H1 (cell line): Measurements from ENCODE around the gene FAH. TPM values are rescaled to one million over a fixed set of nuclear protein-coding genes. Genes with fewer than 3 reads are reported as not detected.

Experiments
- CTCF ChIA-PET: fragments of 300-600 bp; sonication (Branson Sonifier 250); formaldehyde crosslinking; loops from one replicate; lab custom pipeline; 2021; ENCODE audit not compliant: partially characterized antibody; lab: Charles Lee
- POLR2A ChIA-PET: fragments of 300-600 bp; sonication (Branson Sonifier 250); formaldehyde crosslinking; loops from one replicate; lab custom pipeline; 2021; ENCODE audit warnings: inconsistent platforms; ENCODE audit not compliant: partially characterized antibody; lab: Charles Lee
- DNase-seq, 2 experiments: peaks; one replicate each; pipeline versions ENCODE4 v3.0.0 to v3.0.0-alpha.2; 2010 to 2022; ENCODE audit warnings: low spot score in 2 of 2, low read depth in 1 of 2, mixed read lengths in 1 of 2
- FAIRE-seq: peaks from 2 replicates; lab custom pipeline; 2011; peaks lifted over from hg19 to GRCh38; lab: Jason Lieb, UNC
- H2AFZ ChIP-seq: 2 replicates; pipeline ENCODE4 v1.8.1; 2012; ENCODE audit warnings: low read length, inconsistent platforms
- H2AK5ac ChIP-seq: 2 replicates; pipeline ENCODE4 v1.6.1; 2013; ENCODE audit warnings: low read depth, low read length
- H2BK120ac ChIP-seq: replicated peaks from 2 replicates; pipeline ENCODE3; 2013; ENCODE audit warnings: low read depth, low read length, inconsistent platforms
- H2BK12ac ChIP-seq: 2 replicates; pipeline ENCODE4 v1.6.1; 2013; ENCODE audit warnings: low read depth, low read length
- H2BK15ac ChIP-seq: 2 replicates; pipeline ENCODE4 v1.6.1; 2013; ENCODE audit warnings: low read length
- H2BK20ac ChIP-seq: 2 replicates; pipeline ENCODE4 v1.6.1; 2013; ENCODE audit warnings: low read length
- H2BK5ac ChIP-seq: 2 replicates; pipeline ENCODE4 v1.6.1; 2013; ENCODE audit warnings: low read depth, low read length
- H3K14ac ChIP-seq: 2 replicates; pipeline ENCODE4 v1.6.1; 2013; ENCODE audit warnings: inconsistent platforms; ENCODE audit not compliant: insufficient read length
- H3K18ac ChIP-seq: 2 replicates; pipeline ENCODE4 v1.6.1; 2013; ENCODE audit warnings: low read length; ENCODE audit errors: extremely low read depth
- H3K23ac ChIP-seq: 2 replicates; pipeline ENCODE4 v1.6.1; 2013; ENCODE audit warnings: inconsistent platforms; ENCODE audit not compliant: insufficient read length
- H3K23me2 ChIP-seq: 2 replicates; pipeline ENCODE4 v1.6.1; 2013; ENCODE audit warnings: low read depth, low read length
- H3K27ac ChIP-seq: 2 replicates; pipeline ENCODE4 v1.6.1; 2011; ENCODE audit warnings: low read depth, low read length, inconsistent platforms
- H3K27me3 ChIP-seq, 4 experiments: replicated peaks in 1 of 4; 1 replicate in 1 of 4; 2 replicates in 3 of 4; pipeline versions ENCODE4 v1.6.1 to v1.8.1; 2011 to 2013; ENCODE audit warnings: low read length in 3 of 4, mild to moderate bottlenecking in 3 of 4, inconsistent platforms in 2 of 4, mixed read lengths in 2 of 4, moderate library complexity in 1 of 4; ENCODE audit not compliant: control insufficient read depth in 3 of 4, insufficient read depth in 3 of 4; ENCODE audit errors: extremely low read depth in 1 of 4
- H3K36me3 ChIP-seq, 4 experiments: 2 replicates each; pipeline versions ENCODE4 v1.6.1 to v1.8.1; 2011 to 2013; ENCODE audit warnings: mild to moderate bottlenecking in 4 of 4, low read length in 3 of 4, moderate library complexity in 2 of 4, control low read depth in 1 of 4, inconsistent platforms in 1 of 4; ENCODE audit not compliant: insufficient read depth in 4 of 4, control insufficient read depth in 2 of 4
- H3K4ac ChIP-seq: replicated peaks from 2 replicates; pipeline ENCODE3; 2013; ENCODE audit warnings: low read length, low read depth, mixed read lengths, inconsistent platforms; ENCODE audit not compliant: insufficient read length
- H3K4me1 ChIP-seq, 4 experiments: replicated peaks in 1 of 4; 1 replicate in 1 of 4; 2 replicates in 3 of 4; pipeline versions ENCODE4 v1.6.1 to v1.8.1; 2011 to 2013; ENCODE audit warnings: low read length in 3 of 4, inconsistent platforms in 2 of 4, mixed read lengths in 1 of 4; ENCODE audit not compliant: insufficient read depth in 4 of 4, control insufficient read depth in 3 of 4
- H3K4me2 ChIP-seq, 2 experiments: 2 replicates each; pipeline versions ENCODE4 v1.6.1 to v1.8.1; 2011 to 2013; ENCODE audit warnings: low read depth in 2 of 2, low read length in 2 of 2, control low read depth in 1 of 2, inconsistent platforms in 1 of 2, mild to moderate bottlenecking in 1 of 2; ENCODE audit not compliant: insufficient read depth in 1 of 2
- H3K4me3 ChIP-seq, 4 experiments: fragments of 200-600, 300-600 bp in 1 of 4; sonication (generic), shearing (Covaris generic), sonication (Bioruptor Twin) in 1 of 4; 2 replicates each; pipeline versions ENCODE4 v1.5.1 to v1.8.1; 2011 to 2016; ENCODE audit warnings: low read length in 4 of 4, low read depth in 3 of 4, control low read depth in 2 of 4, inconsistent platforms in 2 of 4, mild to moderate bottlenecking in 2 of 4, mixed read lengths in 1 of 4, moderate library complexity in 1 of 4; ENCODE audit not compliant: insufficient read depth in 2 of 4; ENCODE audit errors: extremely low read depth in 1 of 4
- H3K56ac ChIP-seq: replicated peaks from 2 replicates; pipeline ENCODE3; 2013; ENCODE audit warnings: low read depth, mild to moderate bottlenecking, mixed read lengths, low read length, inconsistent platforms; ENCODE audit not compliant: insufficient read length
- H3K79me1 ChIP-seq: 2 replicates; pipeline ENCODE4 v1.6.1; 2013; ENCODE audit warnings: low read depth, low read length, control low read depth
- H3K79me2 ChIP-seq, 2 experiments: 2 replicates each; pipeline versions ENCODE4 v1.6.1 to v1.8.1; 2012 to 2013; ENCODE audit warnings: low read length in 2 of 2, mild to moderate bottlenecking in 2 of 2, inconsistent platforms in 1 of 2; ENCODE audit not compliant: insufficient read depth in 2 of 2, control insufficient read depth in 1 of 2
- H3K9ac ChIP-seq, 4 experiments: replicated peaks in 1 of 4; 1 replicate in 1 of 4; 2 replicates in 3 of 4; pipeline versions ENCODE4 v1.6.1 to v1.8.1; 2011 to 2013; ENCODE audit warnings: low read depth in 3 of 4, low read length in 3 of 4, control low read depth in 2 of 4, mild to moderate bottlenecking in 2 of 4, moderate library complexity in 2 of 4, inconsistent platforms in 1 of 4; ENCODE audit errors: extremely low read depth in 1 of 4
- H3K9me3 ChIP-seq, 2 experiments: 2 replicates each; pipeline versions ENCODE4 v1.6.1 to v1.8.1; 2012 to 2013; ENCODE audit warnings: mild to moderate bottlenecking in 2 of 2, moderate library complexity in 2 of 2, control low read depth in 1 of 2, inconsistent platforms in 1 of 2, low read depth in 1 of 2, low read length in 1 of 2, mixed read lengths in 1 of 2; ENCODE audit not compliant: insufficient read depth in 2 of 2
- H4K20me1 ChIP-seq, 2 experiments: replicated peaks in 1 of 2; 2 replicates each; pipeline versions ENCODE3 to v1.8.1; 2011 to 2013; ENCODE audit warnings: inconsistent platforms in 2 of 2, low read length in 2 of 2, mild to moderate bottlenecking in 1 of 2; ENCODE audit not compliant: insufficient read depth in 2 of 2, control insufficient read depth in 1 of 2
- H4K5ac ChIP-seq: 2 replicates; pipeline ENCODE4 v1.6.1; 2013; ENCODE audit warnings: low read length, low read depth, mixed read lengths, inconsistent platforms; ENCODE audit not compliant: insufficient read length
- H4K8ac ChIP-seq: 2 replicates; pipeline ENCODE4 v1.8.0; 2013; ENCODE audit warnings: mild to moderate bottlenecking, moderate library complexity, low read length, inconsistent platforms; ENCODE audit not compliant: insufficient read depth; ENCODE audit errors: extremely low read depth
- H4K91ac ChIP-seq: replicated peaks from 2 replicates; pipeline ENCODE3; 2013; ENCODE audit warnings: low read length, mixed read lengths, inconsistent platforms; ENCODE audit not compliant: insufficient read length
- BCL11A ChIP-seq, 2 experiments: IDR thresholded peaks; one replicate each; pipeline ENCODE4 v1.6.1; 2011; ENCODE audit warnings: low read depth in 2 of 2, low read length in 2 of 2, mild to moderate bottlenecking in 2 of 2
- CHD2 ChIP-seq: IDR thresholded peaks from 2 replicates; pipeline ENCODE4 v1.6.1; 2012; ENCODE audit warnings: low read length, improper control_type of control experiment
- EGR1 ChIP-seq: IDR thresholded peaks from 2 replicates; pipeline ENCODE4 v1.6.1; 2011; ENCODE audit warnings: low read depth, low read length, borderline replicate concordance
- EP300 ChIP-seq, 2 experiments: IDR thresholded peaks; 1 replicate in 1 of 2; 2 replicates in 1 of 2; pipeline ENCODE4 v1.6.1; 2011 to 2012; ENCODE audit warnings: low read depth in 2 of 2, low read length in 2 of 2, mild to moderate bottlenecking in 2 of 2, borderline replicate concordance in 1 of 2, inconsistent platforms in 1 of 2, moderate library complexity in 1 of 2
- JUND ChIP-seq: IDR thresholded peaks from 2 replicates; pipeline ENCODE4 v1.6.1; 2011; ENCODE audit warnings: mild to moderate bottlenecking, improper control_type of control experiment, low read length
- PHF8 ChIP-seq: fragments of 200-600 bp; sonication (generic); conservative IDR thresholded peaks from 2 replicates; pipeline ENCODE4 v1.7.1; 2012; ENCODE audit warnings: low read depth, mild to moderate bottlenecking, inconsistent platforms, low read length, moderate library complexity
- POLR2AphosphoS5 ChIP-seq: IDR thresholded peaks from 2 replicates; pipeline ENCODE4 v1.6.1; 2011; ENCODE audit warnings: low read depth, low read length
- SP4 ChIP-seq: IDR thresholded peaks from 2 replicates; pipeline ENCODE4 v1.6.1; 2012; ENCODE audit warnings: low read length, inconsistent platforms
- SRF ChIP-seq: IDR thresholded peaks from 2 replicates; pipeline ENCODE4 v1.6.1; 2011; ENCODE audit warnings: mild to moderate bottlenecking, low read depth, low read length, moderate library complexity
- WGBS, 2 experiments: shearing (Covaris generic) in 1 of 2; methylation state at CpG; one replicate each; pipeline versions ENCODE4 v1.1.6 to v1.1.7; 2013 to 2015; ENCODE audit warnings: low lambda C conversion rate in 2 of 2, mixed read lengths in 2 of 2, inconsistent platforms in 1 of 2, low coverage in 1 of 2, missing lambda C conversion rate in 1 of 2; ENCODE audit not compliant: insufficient replicate concordance in 2 of 2, insufficient coverage in 1 of 2, insufficient read length in 1 of 2; ENCODE audit errors: extremely low coverage in 1 of 2, missing lambda C conversion rate in 1 of 2; 5-methylcytosine and 5-hydroxymethylcytosine counted together
- polyA plus RNA-seq, 7 experiments: library from polyadenylated mRNA; depleted of rRNA in 3 of 7; stranded (reverse) in 5 of 7; unstranded in 2 of 7; fragments of >200 nt in 5 of 7; fragments of 200-250 nt in 2 of 7; gene quantifications; 1 replicate in 5 of 7; 2 replicates in 1 of 7; 4 replicates in 1 of 7; pipeline versions ENCODE4 v1.2.1 to v1.2.3, GENCODE V29; 2011 to 2013; ENCODE audit warnings: missing spikeins in 2 of 7, mixed read lengths in 2 of 7
- total RNA-seq: library from RNA; stranded (reverse); fragmentation: NEBNext Ultra II Directional; extraction: Animal tissue kit (Norgen Biotek cat#: 25700); gene quantifications from 2 replicates; pipeline ENCODE4 v1.2.1, GENCODE V29; 2021
- TF ChIP-seq, protein P1 (sequence below): IDR thresholded peaks from 2 replicates; pipeline ENCODE4 v1.6.1; 2012; ENCODE audit warnings: inconsistent platforms

FAH gene
- total and polyA plus RNA-seq, 2 of the 8 experiments (the other 6 are each of a cell fraction or from before 2014, with no cell fraction given): 20.0 to 21.7 TPM

DNA sequence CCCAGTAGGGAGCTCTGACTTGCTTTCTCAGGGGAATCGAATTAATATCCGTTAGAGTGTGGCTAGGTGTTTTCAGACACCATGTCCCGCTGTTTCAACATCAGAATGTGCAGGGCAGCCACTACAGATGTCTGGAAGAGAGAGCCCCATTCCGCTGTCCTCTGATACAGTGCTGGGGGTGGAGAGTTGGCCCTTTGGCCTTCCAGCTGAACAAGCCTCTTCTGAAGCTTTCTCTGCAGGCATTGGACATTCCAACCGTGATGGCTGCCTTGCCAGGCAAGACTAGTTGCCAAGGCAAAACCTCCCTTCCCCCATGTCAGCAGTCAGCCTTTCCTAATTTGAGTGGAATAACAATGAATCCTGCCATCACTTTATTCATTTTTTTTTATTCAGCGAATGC, 1.5 kb downstream of the FAH start:
- Histone ChIP-seq H3K56ac (no peak overlapping the region), H3K9me3 (no peaks in the 10 kb centered on the region), H4K91ac (no peak overlapping the region), H3K23ac (no peak overlapping the region), H2BK20ac (no peak overlapping the region), H3K36me3 (no peaks in the 10 kb centered on the region; a peak in 1 of 8 replicates), H4K5ac (no peak overlapping the region), H3K27ac (no peak overlapping the region), H3K27me3 (peaks cover 0 to 2% (median 0%) of the 10 kb centered on the region in 4 experiments; a peak in 2 of 7 replicates), H4K20me1 (peaks cover 0 to 3% of the 10 kb centered on the region in 2 experiments), H3K4ac (no peak overlapping the region), H2AFZ (no peak overlapping the region), H2BK120ac (no peak overlapping the region), H3K14ac (no peak overlapping the region), H3K18ac (no peak overlapping the region), H3K79me1 (peaks cover 3% of the 10 kb centered on the region; the same call in 1 of the 2 replicates), H4K8ac (no peak overlapping the region), H3K4me3 (peak overlapping the region in 1 of 4 experiments; percentile 83; a peak in 1 of 8 replicates), H2AK5ac (no peak overlapping the region), H3K23me2 (peaks cover 9% of the 10 kb centered on the region), H3K4me1 (peaks cover 0 to 12% (median 2%) of the 10 kb centered on the region in 4 experiments; a peak in 3 of 7 replicates), H3K9ac (no peak overlapping the region), H2BK15ac (no peak overlapping the region), H3K4me2 (no peak overlapping the region; a peak in 1 of 4 replicates), H3K79me2 (no peaks in the 10 kb centered on the region), H2BK12ac (no peak overlapping the region), H2BK5ac (no peak overlapping the region)
- 84% methylated on average over 6 of the region's 6 CpGs; no CpG with 5 or more reads in 1 of the 2 experiments for WGBS, 2 experiments
- ChIA-PET POLR2A (interaction anchor here (0.6 to 1.5 kb wide), 7 partner anchors 13 to 357 kb away, joined by 3 to 6 read pairs (median 4); partner anchors contain the start of gene ZFAND6), CTCF (interaction anchor here (1.0 to 1.6 kb wide), 5 partner anchors 18 to 155 kb away, joined by 3 to 5 read pairs (median 3); no protein-coding TSS in a partner anchor)
- DNase-seq: no peak
- no peak for FAIRE-seq
- TF ChIP-seq, protein P1, sequence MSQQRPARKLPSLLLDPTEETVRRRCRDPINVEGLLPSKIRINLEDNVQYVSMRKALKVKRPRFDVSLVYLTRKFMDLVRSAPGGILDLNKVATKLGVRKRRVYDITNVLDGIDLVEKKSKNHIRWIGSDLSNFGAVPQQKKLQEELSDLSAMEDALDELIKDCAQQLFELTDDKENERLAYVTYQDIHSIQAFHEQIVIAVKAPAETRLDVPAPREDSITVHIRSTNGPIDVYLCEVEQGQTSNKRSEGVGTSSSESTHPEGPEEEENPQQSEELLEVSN: no peak
- TF ChIP-seq SP4: no peak
- no peak for TF ChIP-seq JUND
- TF ChIP-seq PHF8: no peak
- no peak for TF ChIP-seq POLR2AphosphoS5
- no peak for TF ChIP-seq EGR1
- TF ChIP-seq SRF: no peak
- TF ChIP-seq EP300 (IDR thresholded peaks at IDR 0.05; ENCODE audit: borderline replicate concordance in 1 of 2, low read depth in 2 of 2, low read length in 2 of 2): no peak
- TF ChIP-seq BCL11A (IDR thresholded peaks at IDR 0.05; ENCODE audit: low read depth in 2 of 2, low read length in 2 of 2): no peak
- TF ChIP-seq CHD2: no peak
